Raji (cell line): ENCODE results near the gene CCDC172.

Source experiments
- POLR2A ChIP-seq: IDR thresholded peaks from 2 replicates; pipeline ENCODE4 v1.6.1; 2011; ENCODE audit warnings: low read depth, low read length, control low read depth; ENCODE audit not compliant: insufficient read depth

CCDC172 gene

GRCh38 chr10:116385994-116386809, 62.0 kb downstream of the CCDC172 start:
- TF ChIP-seq POLR2A: no peak

- TF ChIP-seq POLR2A: no peak
Observed at GRCh38 chr10:116395223-116395985, 71.2 kb downstream of the CCDC172 start.

- no peak for TF ChIP-seq POLR2A
Observed at GRCh38 chr10:116398224-116398623, 74.0 kb downstream of the CCDC172 start.

GRCh38 chr10:116402858-116403257, 78.6 kb downstream of the CCDC172 start:
- TF ChIP-seq POLR2A: no peak

- TF ChIP-seq POLR2A: no peak
Observed at GRCh38 chr10:116403740-116404250, 79.5 kb downstream of the CCDC172 start.

GRCh38 chr10:116408719-116409118, 84.5 kb downstream of the CCDC172 start:
- TF ChIP-seq POLR2A: no peak

GRCh38 chr10:116410351-116410750, 86.1 kb downstream of the CCDC172 start:
- no peak for TF ChIP-seq POLR2A

- TF ChIP-seq POLR2A: no peak
Observed at GRCh38 chr10:116417821-116418220, 93.6 kb downstream of the CCDC172 start.

- TF ChIP-seq POLR2A: no peak
Observed at GRCh38 chr10:116418389-116418788, 94.1 kb downstream of the CCDC172 start.

- TF ChIP-seq POLR2A: no peak
Observed at GRCh38 chr10:116421815-116422214, 97.6 kb downstream of the CCDC172 start.

- TF ChIP-seq POLR2A: no peak
Observed at GRCh38 chr10:116427671-116428070, 103.4 kb downstream of the CCDC172 start, which contains the start of gene PNLIPRP3. TSS of gene PNLIPRP3 (plus strand) at chr10:116427847. CDS start at chr10:116428013, 166 bp downstream.

- no peak for TF ChIP-seq POLR2A
Observed at GRCh38 chr10:116429288-116429977, 105.2 kb downstream of the CCDC172 start.
